Activated T-cell treated with anti-CD3 and anti-CD28 coated beads, Interleukin-2, amount 50 U/mL, for 1 hour (primary cell): ENCODE data around the gene SNAP29.
"Not testable (repeated sequence)": the region's sequence is repeated elsewhere in the genome, so short reads cannot be mapped to it uniquely, and the experiment has no call there.

Experiments used
- DNase-seq: peaks from one replicate; pipeline ENCODE4 v3.0.0-alpha.2; 2020

The SNAP29 gene

GRCh38 chr22:20903093-20903492 is 44.3 kb downstream of the SNAP29 start:
- DNase-seq: no peak

- no peak for DNase-seq
Measured at GRCh38 chr22:20904008-20904979, 45.5 kb downstream of the SNAP29 start.

- no peak for DNase-seq
Measured at GRCh38 chr22:20904980-20905355, 46.2 kb downstream of the SNAP29 start.

DNA sequence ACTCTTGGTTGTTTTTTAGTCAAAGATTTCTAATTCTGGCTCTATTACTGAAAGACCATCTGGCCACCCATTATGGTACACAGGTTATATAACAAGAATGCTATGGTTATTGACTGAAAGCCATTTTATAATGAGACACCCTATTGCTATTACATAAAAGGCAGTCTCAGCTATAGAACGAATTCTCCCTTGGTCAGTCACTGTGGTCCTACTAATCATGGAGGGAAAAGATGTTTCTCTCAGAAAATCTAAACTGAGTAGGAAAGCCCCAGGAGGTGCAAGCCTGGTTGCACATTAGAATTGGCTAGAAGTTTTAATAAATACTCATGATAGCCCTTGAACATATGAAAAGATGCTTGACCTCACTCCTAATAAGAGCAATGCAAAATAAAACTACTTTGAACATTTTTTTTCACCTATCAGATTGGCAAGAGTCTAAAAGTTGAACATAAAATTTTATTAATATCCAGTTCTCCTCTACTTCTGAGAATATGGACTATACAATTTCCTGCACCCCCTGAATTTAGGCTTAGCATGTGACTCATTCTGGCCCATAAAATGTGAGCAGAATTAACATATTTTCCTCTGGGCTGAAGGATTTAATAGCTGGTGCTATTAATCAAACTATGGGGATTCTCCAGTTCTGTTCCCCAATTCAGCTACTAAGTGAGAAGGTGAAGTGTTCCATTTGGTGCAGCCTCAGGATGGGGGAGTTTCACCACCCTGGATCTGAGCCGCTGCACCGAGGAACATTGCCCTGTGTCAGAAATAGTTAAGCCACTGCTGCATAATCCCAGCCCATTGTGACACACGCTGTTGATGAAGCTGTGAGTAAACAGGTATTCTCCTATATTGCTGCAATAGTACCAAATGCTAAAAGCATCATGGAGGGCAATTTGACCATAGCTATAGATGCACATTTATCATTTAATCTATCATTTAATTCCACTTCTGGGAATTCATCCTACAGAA is 46.9 kb downstream of the SNAP29 start:
- no peak for DNase-seq

GRCh38 chr22:20906387-20906767 is 47.6 kb downstream of the SNAP29 start:
- DNase-seq: no peak

- DNase-seq: not testable (repeated sequence)
Measured at GRCh38 chr22:20908717-20909116, 49.9 kb downstream of the SNAP29 start.

DNA sequence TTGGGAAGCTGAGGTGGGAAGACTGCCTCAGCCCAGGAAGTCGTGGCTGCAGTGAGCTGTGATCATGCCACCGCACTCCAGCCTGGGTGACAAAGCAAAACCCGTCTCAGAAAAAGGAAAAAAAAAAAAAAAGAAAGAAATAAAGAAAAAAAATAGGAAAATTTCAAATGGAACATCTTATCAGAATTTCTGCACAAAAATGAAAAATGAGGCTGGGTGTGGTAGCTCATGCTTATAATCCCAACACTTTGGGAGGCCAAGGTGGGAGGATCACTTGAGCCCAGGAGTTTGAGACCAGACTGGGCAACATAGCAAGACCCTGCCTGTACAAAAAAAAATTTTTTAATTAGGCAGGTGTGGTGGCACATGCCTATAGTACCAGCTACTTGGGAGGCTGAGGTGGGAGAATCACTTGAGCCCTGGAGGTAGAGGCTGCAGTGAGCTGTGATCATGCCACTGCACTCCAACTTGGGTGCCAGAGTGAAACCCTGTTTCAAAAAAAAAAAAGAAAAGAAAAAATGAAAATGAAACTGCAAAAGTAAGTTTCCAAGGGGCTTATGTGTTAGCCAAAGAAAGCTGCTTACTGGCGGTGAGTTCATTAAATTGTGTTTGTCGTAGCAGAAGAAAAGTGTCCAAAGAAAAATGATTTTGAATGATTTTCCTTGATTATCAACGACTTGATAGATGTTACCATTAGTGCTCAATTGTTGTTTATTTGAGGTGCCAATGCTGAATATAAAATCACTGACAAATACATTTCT is 50.9 kb downstream of the SNAP29 start:
- no peak for DNase-seq

- DNase-seq: no peak
Measured at GRCh38 chr22:20912494-20912893, 53.7 kb downstream of the SNAP29 start.

DNA sequence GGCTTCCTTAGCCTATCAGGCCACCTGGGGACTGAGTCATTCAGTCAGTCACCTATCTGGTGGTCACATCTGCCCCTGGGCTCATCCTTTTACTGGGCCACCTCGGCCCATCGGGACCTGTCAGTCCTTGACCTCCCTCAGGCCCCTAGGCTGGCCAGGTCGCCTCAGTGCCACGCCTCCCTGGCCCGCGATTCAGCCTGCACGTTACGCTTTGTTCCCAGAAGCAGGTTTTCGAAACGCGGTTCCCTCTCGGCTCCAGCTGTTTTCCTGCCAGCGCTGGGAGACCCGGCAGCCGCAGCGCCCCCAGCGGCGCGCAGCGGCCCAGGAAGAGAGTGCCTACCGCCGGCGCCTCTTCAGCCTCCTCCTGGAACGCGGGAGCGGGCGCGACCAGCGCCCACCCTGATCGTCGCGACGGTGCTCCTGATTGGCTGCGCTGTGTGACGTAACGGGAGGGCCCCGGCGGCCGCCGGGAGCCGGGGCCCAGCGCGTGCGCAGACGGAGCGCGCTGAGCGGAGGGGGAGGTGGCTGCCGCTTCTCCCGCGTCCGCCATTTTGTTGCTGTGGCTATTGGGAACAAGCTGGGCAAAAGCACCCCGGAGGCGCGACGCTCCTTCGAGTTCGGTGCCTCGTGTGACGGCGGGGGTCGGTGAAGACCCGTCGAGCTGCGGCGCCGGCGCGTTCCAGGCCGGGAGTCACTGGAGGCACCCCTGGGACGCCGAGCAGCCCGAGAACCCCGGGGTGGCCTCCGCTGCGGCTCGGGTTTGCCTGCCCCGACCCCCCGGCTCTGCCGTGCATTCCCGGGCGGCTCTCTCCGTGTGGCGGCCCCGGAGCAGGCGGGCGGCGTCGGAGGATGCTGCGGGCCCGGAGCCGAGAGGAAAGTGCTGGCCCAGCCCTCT is 58.4 kb downstream of the SNAP29 start, which contains the start of gene CRKL:
CRKL (plus strand) TSS at position 492 of the 895 bp plus-strand sequence. CDS start 528 bp downstream, outside the sequence.
- peak; percentile 95 for DNase-seq

DNA sequence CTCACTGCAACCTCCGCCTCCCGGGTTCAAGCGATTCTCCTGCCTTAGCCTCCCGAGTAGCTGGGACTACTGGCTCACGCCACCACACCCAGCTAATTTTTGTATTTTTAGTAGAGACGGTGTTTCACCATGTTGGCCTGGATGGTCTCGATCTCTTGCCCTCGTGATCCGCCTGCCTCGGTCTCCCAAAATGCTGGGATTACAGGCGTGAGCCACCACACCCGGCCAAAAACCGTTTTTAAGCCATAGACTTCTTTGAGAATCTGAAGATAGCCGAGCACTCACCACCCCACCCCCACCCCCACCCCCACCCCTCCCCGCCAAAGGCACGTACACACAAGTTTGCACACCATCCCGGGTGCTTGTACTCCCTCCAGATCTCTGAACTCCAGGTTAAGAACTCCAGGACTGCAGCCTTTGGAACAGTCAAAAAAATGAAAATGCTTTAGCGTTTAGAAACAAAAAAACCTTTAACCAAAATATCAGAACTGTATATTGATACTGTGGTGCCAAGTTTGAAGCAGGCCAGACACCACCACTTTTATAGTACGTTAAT is 59.9 kb downstream of the SNAP29 start:
- DNase-seq: no peak

GRCh38 chr22:20919718-20920117 is 60.9 kb downstream of the SNAP29 start:
- DNase-seq: no peak

- DNase-seq: no peak
Measured at GRCh38 chr22:20920881-20921203, 62.0 kb downstream of the SNAP29 start.

GRCh38 chr22:20922141-20922751 is 63.4 kb downstream of the SNAP29 start:
- no peak for DNase-seq

- no peak for DNase-seq
Measured at GRCh38 chr22:20926243-20926642, 67.4 kb downstream of the SNAP29 start.

- no peak for DNase-seq
Measured at GRCh38 chr22:20927940-20928572, 69.2 kb downstream of the SNAP29 start.

GRCh38 chr22:20928573-20928967 is 69.8 kb downstream of the SNAP29 start:
- DNase-seq: no peak

- no peak for DNase-seq
Measured at GRCh38 chr22:20930004-20930403, 71.2 kb downstream of the SNAP29 start.

- not testable (repeated sequence) for DNase-seq
Measured at GRCh38 chr22:20930435-20930834, 71.6 kb downstream of the SNAP29 start.

DNA sequence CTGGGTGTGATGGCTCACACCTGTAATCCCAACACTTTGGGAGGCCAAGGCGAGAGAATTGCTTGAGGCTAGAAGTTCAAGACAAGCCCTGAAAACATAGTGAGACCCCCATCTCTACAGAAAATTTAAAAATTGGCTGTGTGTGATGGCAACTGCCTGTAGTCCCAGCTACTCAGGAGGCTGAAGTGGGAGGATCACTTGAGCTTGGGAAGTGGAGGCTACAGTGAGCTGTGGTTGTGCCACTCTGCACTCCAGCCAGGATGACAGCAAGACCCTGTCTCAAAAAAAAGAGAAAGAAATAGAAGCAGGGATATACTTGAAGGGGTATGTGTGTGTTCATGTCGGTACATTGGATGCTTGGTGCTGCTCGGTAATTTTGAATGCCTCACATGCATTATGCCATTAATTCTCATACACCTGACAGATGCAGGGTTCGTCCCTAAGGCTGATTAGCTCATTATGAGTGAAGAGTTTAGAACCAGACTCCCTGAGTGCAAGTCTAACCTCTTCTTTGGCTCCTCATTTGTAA is 72.4 kb downstream of the SNAP29 start:
- no peak for DNase-seq

- DNase-seq: no peak
Measured at GRCh38 chr22:20933910-20934309, 75.1 kb downstream of the SNAP29 start.
